ENCODE results near the gene RIMS4. TPM values are rescaled to one million over a fixed set of nuclear protein-coding genes. Genes with fewer than 3 reads are reported as not detected.
A peak's percentile ranks its signal among the peaks of the same experiment; 100 is the strongest.

The RIMS4 gene
- total RNA-seq (not detected in 2 replicates), polyA plus RNA-seq (not detected in 2 replicates), polyA minus RNA-seq (not detected in 2 replicates)
- total RNA-seq (2013) = 0.12 TPM

GRCh38 chr20:44810391-44811149, at the start of gene RIMS4:
TSS of gene RIMS4 (minus strand) at chr20:44810546. CDS start at chr20:44810271, 275 bp downstream.
- POLR2A ChIA-PET = no interaction called here
- Mint-ChIP-seq H3K4me3 (peak within 1 kb of the TSS; percentile 54), H3K4me1 (peaks cover 10% of the 10 kb centered on the region), H3K27ac (peak within 1 kb of the TSS; percentile 12), H3K9me3 (ENCODE audit: insufficient read depth) (no peaks in the 10 kb centered on the region), H3K27me3 (peaks cover 64% of the 10 kb centered on the region)
- H3K4me3 ChIP-seq (ENCODE audit: control extremely low read depth in 1 of 5, extremely low read depth in 1 of 5, insufficient read depth in 1 of 5, low read depth in 2 of 5, low read length in 4 of 5) = no peak within 1 kb of the TSS
- WGBS (ENCODE audit: insufficient coverage) = 9% methylated on average over 89 of the region's 89 CpGs
- H3K4me2 ChIP-seq (replicated peaks; ENCODE audit: low read depth, low read length, poor library complexity, severe bottlenecking) = no peak within 1 kb of the TSS
- no peaks in the 10 kb centered on the region for H4K20me1 ChIP-seq (ENCODE audit: control insufficient read depth, insufficient read depth, low read length, poor library complexity, severe bottlenecking)
- CTCF ChIA-PET = no interaction called here
- peaks cover 0 to 18% (median 0%) of the 10 kb centered on the region in 3 donors for H3K9me3 ChIP-seq (ENCODE audit: control extremely low read depth in 1 of 3, control insufficient read depth in 2 of 3, insufficient read depth in 1 of 3, low read length in 2 of 3)
- peaks cover 5 to 8% of the 10 kb centered on the region in 2 donors for H3K4me1 ChIP-seq (ENCODE audit: control insufficient read depth in 2 of 2, insufficient read depth in 2 of 2, low read length in 2 of 2)
- H3K27ac ChIP-seq (ENCODE audit: low read length in 2 of 2) = no peak within 1 kb of the TSS
- no peaks in the 10 kb centered on the region for H3K79me2 ChIP-seq (ENCODE audit: control insufficient read depth, insufficient read depth, low read length)
- ATAC-seq (ENCODE audit: low read depth) (no peak), DNase-seq (no peak)
- TF ChIP-seq EZH2 (IDR thresholded peaks at IDR 0.05; ENCODE audit: borderline replicate concordance, insufficient read depth, low read depth, low read length, poor library complexity, severe bottlenecking) (no peak), CTCF (IDR thresholded peaks at IDR 0.05) (no peak)
- H3K36me3 ChIP-seq (replicated peaks in 1 of 2; ENCODE audit: control extremely low read depth in 1 of 2, control insufficient read depth in 1 of 2, extremely low read depth in 1 of 2, insufficient read depth in 2 of 2, low read length in 1 of 2) = no peaks in the 10 kb centered on the region
- H3K9ac ChIP-seq (ENCODE audit: low read length) = no peak within 1 kb of the TSS
- no peak within 1 kb of the TSS for H2AFZ ChIP-seq (ENCODE audit: insufficient read depth, low read depth, low read length, poor library complexity, severe bottlenecking)
- intact Hi-C loops (cut with micrococcal nuclease) = no loop called here
- H3K27me3 ChIP-seq (replicated peaks in 1 of 4; ENCODE audit: control extremely low read depth in 1 of 4, control insufficient read depth in 3 of 4, insufficient read depth in 4 of 4, low read length in 3 of 4) = peaks cover 0 to 56% (median 25%) of the 10 kb centered on the region in 4 experiments

GRCh38 chr20:44858606-44859360, 48.4 kb upstream of the RIMS4 start:
- intact Hi-C loops (cut with micrococcal nuclease) = no loop called here
- Histone ChIP-seq H3K79me2 (ENCODE audit: control insufficient read depth, insufficient read depth, low read length) (no peaks in the 10 kb centered on the region), H3K4me2 (replicated peaks; ENCODE audit: low read depth, low read length, poor library complexity, severe bottlenecking) (no peak overlapping the region), H3K9ac (ENCODE audit: low read length) (no peak overlapping the region), H3K27ac (ENCODE audit: low read length in 2 of 2) (no peak overlapping the region), H3K9me3 (ENCODE audit: control extremely low read depth in 1 of 3, control insufficient read depth in 2 of 3, insufficient read depth in 1 of 3, low read length in 2 of 3) (peaks cover 0 to 7% (median 0%) of the 10 kb centered on the region in 3 donors), H3K27me3 (replicated peaks in 1 of 4; ENCODE audit: control extremely low read depth in 1 of 4, control insufficient read depth in 3 of 4, insufficient read depth in 4 of 4, low read length in 3 of 4) (no peaks in the 10 kb centered on the region), H4K20me1 (ENCODE audit: control insufficient read depth, insufficient read depth, low read length, poor library complexity, severe bottlenecking) (no peaks in the 10 kb centered on the region), H3K4me3 (ENCODE audit: control extremely low read depth in 1 of 5, extremely low read depth in 1 of 5, insufficient read depth in 1 of 5, low read depth in 2 of 5, low read length in 4 of 5) (no peak overlapping the region), H3K4me1 (ENCODE audit: control insufficient read depth in 2 of 2, insufficient read depth in 2 of 2, low read length in 2 of 2) (no peaks in the 10 kb centered on the region), H2AFZ (ENCODE audit: insufficient read depth, low read depth, low read length, poor library complexity, severe bottlenecking) (no peak overlapping the region), H3K36me3 (replicated peaks in 1 of 2; ENCODE audit: control extremely low read depth in 1 of 2, control insufficient read depth in 1 of 2, extremely low read depth in 1 of 2, insufficient read depth in 2 of 2, low read length in 1 of 2) (no peaks in the 10 kb centered on the region)
- H3K27me3 Mint-ChIP-seq = peaks cover 3% of the 10 kb centered on the region
- POLR2A ChIA-PET = no interaction called here
- CTCF ChIA-PET = no interaction called here
- DNase-seq = no peak
- no peak overlapping the region for H3K4me3 Mint-ChIP-seq
- peaks cover 5% of the 10 kb centered on the region for H3K9me3 Mint-ChIP-seq (ENCODE audit: insufficient read depth)
- H3K4me1 Mint-ChIP-seq = no peaks in the 10 kb centered on the region
- TF ChIP-seq CTCF (IDR thresholded peaks at IDR 0.05) (no peak), EZH2 (IDR thresholded peaks at IDR 0.05; ENCODE audit: borderline replicate concordance, insufficient read depth, low read depth, low read length, poor library complexity, severe bottlenecking) (no peak)
- no peak overlapping the region for H3K27ac Mint-ChIP-seq
- no peak for ATAC-seq (ENCODE audit: low read depth)

Measured in B cell (primary cell).